ENCODE data around the gene SPIN2B.

GRCh38 chrX:57121816-57122215 is 468 bp upstream of the SPIN2B start:
- TF ChIP-seq, protein P1, sequence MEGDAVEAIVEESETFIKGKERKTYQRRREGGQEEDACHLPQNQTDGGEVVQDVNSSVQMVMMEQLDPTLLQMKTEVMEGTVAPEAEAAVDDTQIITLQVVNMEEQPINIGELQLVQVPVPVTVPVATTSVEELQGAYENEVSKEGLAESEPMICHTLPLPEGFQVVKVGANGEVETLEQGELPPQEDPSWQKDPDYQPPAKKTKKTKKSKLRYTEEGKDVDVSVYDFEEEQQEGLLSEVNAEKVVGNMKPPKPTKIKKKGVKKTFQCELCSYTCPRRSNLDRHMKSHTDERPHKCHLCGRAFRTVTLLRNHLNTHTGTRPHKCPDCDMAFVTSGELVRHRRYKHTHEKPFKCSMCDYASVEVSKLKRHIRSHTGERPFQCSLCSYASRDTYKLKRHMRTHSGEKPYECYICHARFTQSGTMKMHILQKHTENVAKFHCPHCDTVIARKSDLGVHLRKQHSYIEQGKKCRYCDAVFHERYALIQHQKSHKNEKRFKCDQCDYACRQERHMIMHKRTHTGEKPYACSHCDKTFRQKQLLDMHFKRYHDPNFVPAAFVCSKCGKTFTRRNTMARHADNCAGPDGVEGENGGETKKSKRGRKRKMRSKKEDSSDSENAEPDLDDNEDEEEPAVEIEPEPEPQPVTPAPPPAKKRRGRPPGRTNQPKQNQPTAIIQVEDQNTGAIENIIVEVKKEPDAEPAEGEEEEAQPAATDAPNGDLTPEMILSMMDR (IDR thresholded peaks at IDR 0.05; ENCODE audit: poor library complexity), result no peak
- TF ChIP-seq EZH2phosphoT487 (IDR thresholded peaks at IDR 0.05; ENCODE audit: low read depth, severe bottlenecking, unreplicated experiment), result no peak

All from hepatocyte (in vitro differentiated cells).